GM23338 (cell line): ENCODE data around the gene MYLK2. TPM values are rescaled to one million over a fixed set of nuclear protein-coding genes. Genes with fewer than 3 reads are reported as not detected.
A peak's percentile ranks its signal among the peaks of the same experiment; 100 is the strongest.

Source experiments
- ATAC-seq: fragments of 200-7000 bp; cut with Tn5 transposase; 3 replicates; pipeline ENCODE4 v1.9.1; 2020
- DNase-seq: peaks from one replicate; pipeline ENCODE4 v3.0.0-alpha.2; 2015; ENCODE audit warnings: low spot score
- H2AFZ ChIP-seq: fragments of 200-600 bp; sonication (generic); 2 replicates; pipeline ENCODE4 v1.8.0; 2016; ENCODE audit warnings: antibody characterized with exemption, mild to moderate bottlenecking, moderate library complexity
- H3F3A ChIP-seq: fragments of 200-600 bp; sonication (generic); replicated peaks from 2 replicates; pipeline ENCODE4 v1.8.0; 2017; ENCODE audit warnings: antibody characterized with exemption, mixed run types, low read depth
- H3K27ac ChIP-seq: fragments of 200-600 bp; sonication (generic); 2 replicates; pipeline ENCODE4 v1.6.1; 2016; ENCODE audit warnings: low read depth
- H3K27me3 ChIP-seq: fragments of 200-600 bp; sonication (generic); 2 replicates; pipeline ENCODE4 v1.8.0; 2016; ENCODE audit warnings: mild to moderate bottlenecking, mixed run types, moderate library complexity; ENCODE audit not compliant: insufficient read depth
- H3K36me3 ChIP-seq: fragments of 200-600 bp; sonication (generic); 2 replicates; pipeline ENCODE4 v1.8.0; 2016; ENCODE audit warnings: mild to moderate bottlenecking; ENCODE audit not compliant: insufficient read depth
- H3K4me1 ChIP-seq: fragments of 200-600 bp; sonication (generic); 2 replicates; pipeline ENCODE4 v1.8.0; 2016; ENCODE audit warnings: mild to moderate bottlenecking, moderate library complexity; ENCODE audit not compliant: insufficient read depth
- H3K4me2 ChIP-seq: fragments of 200-600 bp; sonication (generic); 2 replicates; pipeline ENCODE4 v1.7.1; 2017; ENCODE audit warnings: mixed run types
- H3K4me3 ChIP-seq: fragments of 200-600 bp; sonication (generic); 2 replicates; pipeline ENCODE4 v1.6.1; 2016; ENCODE audit warnings: mixed run types
- H3K79me2 ChIP-seq: fragments of 200-600 bp; sonication (generic); replicated peaks from 2 replicates; pipeline ENCODE4 v1.8.0; 2017; ENCODE audit warnings: mild to moderate bottlenecking; ENCODE audit not compliant: insufficient read depth
- H3K9me2 ChIP-seq: fragments of 200-600 bp; sonication (generic); 2 replicates; pipeline ENCODE4 v1.8.0; 2017; ENCODE audit not compliant: insufficient read depth
- H4K20me1 ChIP-seq: fragments of 200-600 bp; sonication (generic); replicated peaks from 2 replicates; pipeline ENCODE4 v1.8.0; 2017; ENCODE audit warnings: mild to moderate bottlenecking; ENCODE audit not compliant: insufficient read depth
- H3K27ac Mint-ChIP-seq: 2 replicates; pipeline ENCODE4 v1.8.0; 2020; ENCODE audit warnings: inconsistent platforms, mild to moderate bottlenecking, moderate library complexity, mixed read lengths
- H3K27me3 Mint-ChIP-seq: 3 replicates; pipeline ENCODE4 v1.8.0; 2022; ENCODE audit warnings: low read depth, mild to moderate bottlenecking, moderate library complexity, mixed read lengths, inconsistent platforms; ENCODE audit not compliant: insufficient read depth, poor library complexity
- H3K36me3 Mint-ChIP-seq: 3 replicates; pipeline ENCODE4 v1.8.0; 2021; ENCODE audit warnings: low read depth, mild to moderate bottlenecking, inconsistent platforms, moderate library complexity, mixed read lengths
- H3K4me1 Mint-ChIP-seq: 3 replicates; pipeline ENCODE4 v1.8.0; 2020; ENCODE audit warnings: mild to moderate bottlenecking, inconsistent platforms, mixed read lengths
- H3K4me3 Mint-ChIP-seq: 3 replicates; pipeline ENCODE4 v1.8.0; 2021; ENCODE audit warnings: moderate library complexity, mild to moderate bottlenecking, inconsistent platforms, mixed read lengths
- H3K9me3 Mint-ChIP-seq: 3 replicates; pipeline ENCODE4 v1.8.0; 2020; ENCODE audit warnings: moderate library complexity, mild to moderate bottlenecking, inconsistent platforms, mixed read lengths
- CREB1 ChIP-seq: fragments of 250-450 bp; sonication (Bioruptor Pico); IDR thresholded peaks from 2 replicates; pipeline ENCODE4 v1.5.0; 2020; ENCODE audit warnings: low read depth, mild to moderate bottlenecking, moderate library complexity
- EZH2phosphoT487 ChIP-seq: fragments of 200-600 bp; sonication (generic); IDR thresholded peaks from one replicate; pipeline ENCODE4 v1.8.1; 2018; ENCODE audit warnings: antibody characterized with exemption; ENCODE audit not compliant: unreplicated experiment
- ZNF114 ChIP-seq: fragments of 250-450 bp; sonication (Bioruptor Pico); IDR thresholded peaks from 2 replicates; pipeline ENCODE4 v1.5.0; 2020; ENCODE audit warnings: mild to moderate bottlenecking, moderate library complexity
- ZNF331 ChIP-seq: fragments of 250-450 bp; sonication (Bioruptor Pico); IDR thresholded peaks from 2 replicates; pipeline ENCODE4 v1.5.0; 2020; ENCODE audit warnings: low read depth, mild to moderate bottlenecking, moderate library complexity
- polyA plus RNA-seq: library from polyadenylated mRNA; unstranded; fragments of >200 nt; fragmentation: Nextera tagmentation; extraction: Ambion mirVana; gene quantifications from 2 replicates; pipeline ENCODE4 v1.2.1, GENCODE V29; 2016
- total RNA-seq: library from RNA; depleted of rRNA; stranded (reverse); fragments of >200 nt; shearing (Covaris generic); gene quantifications from 2 replicates; pipeline ENCODE4 v1.2.3, GENCODE V29; 2014
- TF ChIP-seq, protein P1 (sequence below): IDR thresholded peaks from one replicate; pipeline ENCODE4 v1.6.1; 2018; ENCODE audit warnings: antibody characterized with exemption; ENCODE audit not compliant: unreplicated experiment
- TF ChIP-seq, protein P2 (sequence below): fragments of 250-450 bp; sonication (Bioruptor Pico); IDR thresholded peaks from 2 replicates; pipeline ENCODE4 v1.5.0; 2020; ENCODE audit warnings: mild to moderate bottlenecking, moderate library complexity
- TF ChIP-seq, protein P3 (sequence below): IDR thresholded peaks from 2 replicates; pipeline ENCODE4 v1.6.1; 2016; ENCODE audit warnings: antibody characterized with exemption

The MYLK2 gene
- total and polyA plus RNA-seq, 2 experiments from 2014 or later: 0.21 to 0.28 TPM

- H3K36me3 ChIP-seq: no peaks in the 10 kb centered on the region
- 0 out of 2 replicates have a peak, but pooled peaks cover 5% of the 10 kb centered on the region for H3K9me2 ChIP-seq
- no peaks in the 10 kb centered on the region for H4K20me1 ChIP-seq
- Mint-ChIP-seq H3K27me3 (peaks cover 13% of the 10 kb centered on the region), H3K36me3 (no peaks in the 10 kb centered on the region), H3K4me3 (no peak overlapping the region), H3K27ac (no peak overlapping the region), H3K4me1 (peaks cover 28% of the 10 kb centered on the region), H3K9me3 (peaks cover 16% of the 10 kb centered on the region; the same call in 2 of the 3 replicates)
- no peak overlapping the region for H3K4me2 ChIP-seq
- H3K27me3 ChIP-seq: no peaks in the 10 kb centered on the region
- ATAC-seq (no peak), DNase-seq (no peak)
- no peak overlapping the region for H3K27ac ChIP-seq
- 0 out of 2 replicates have a peak, but pooled peaks cover 4% of the 10 kb centered on the region for H3F3A ChIP-seq
- peaks cover 21% of the 10 kb centered on the region; the same call in 1 of the 2 replicates for H3K4me1 ChIP-seq
- no peaks in the 10 kb centered on the region for H3K79me2 ChIP-seq
- H2AFZ ChIP-seq: no peak overlapping the region
- no peak overlapping the region for H3K4me3 ChIP-seq
- TF ChIP-seq, protein P1, sequence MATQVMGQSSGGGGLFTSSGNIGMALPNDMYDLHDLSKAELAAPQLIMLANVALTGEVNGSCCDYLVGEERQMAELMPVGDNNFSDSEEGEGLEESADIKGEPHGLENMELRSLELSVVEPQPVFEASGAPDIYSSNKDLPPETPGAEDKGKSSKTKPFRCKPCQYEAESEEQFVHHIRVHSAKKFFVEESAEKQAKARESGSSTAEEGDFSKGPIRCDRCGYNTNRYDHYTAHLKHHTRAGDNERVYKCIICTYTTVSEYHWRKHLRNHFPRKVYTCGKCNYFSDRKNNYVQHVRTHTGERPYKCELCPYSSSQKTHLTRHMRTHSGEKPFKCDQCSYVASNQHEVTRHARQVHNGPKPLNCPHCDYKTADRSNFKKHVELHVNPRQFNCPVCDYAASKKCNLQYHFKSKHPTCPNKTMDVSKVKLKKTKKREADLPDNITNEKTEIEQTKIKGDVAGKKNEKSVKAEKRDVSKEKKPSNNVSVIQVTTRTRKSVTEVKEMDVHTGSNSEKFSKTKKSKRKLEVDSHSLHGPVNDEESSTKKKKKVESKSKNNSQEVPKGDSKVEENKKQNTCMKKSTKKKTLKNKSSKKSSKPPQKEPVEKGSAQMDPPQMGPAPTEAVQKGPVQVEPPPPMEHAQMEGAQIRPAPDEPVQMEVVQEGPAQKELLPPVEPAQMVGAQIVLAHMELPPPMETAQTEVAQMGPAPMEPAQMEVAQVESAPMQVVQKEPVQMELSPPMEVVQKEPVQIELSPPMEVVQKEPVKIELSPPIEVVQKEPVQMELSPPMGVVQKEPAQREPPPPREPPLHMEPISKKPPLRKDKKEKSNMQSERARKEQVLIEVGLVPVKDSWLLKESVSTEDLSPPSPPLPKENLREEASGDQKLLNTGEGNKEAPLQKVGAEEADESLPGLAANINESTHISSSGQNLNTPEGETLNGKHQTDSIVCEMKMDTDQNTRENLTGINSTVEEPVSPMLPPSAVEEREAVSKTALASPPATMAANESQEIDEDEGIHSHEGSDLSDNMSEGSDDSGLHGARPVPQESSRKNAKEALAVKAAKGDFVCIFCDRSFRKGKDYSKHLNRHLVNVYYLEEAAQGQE: no peak
- TF ChIP-seq ZNF114: no peak
- TF ChIP-seq ZNF331 (CRISPR knock-in tag): no peak
- no peak for TF ChIP-seq CREB1 (CRISPR knock-in tag)
Measured at GRCh38 chr20:31839782-31840487, 20.8 kb downstream of the MYLK2 start.

DNA sequence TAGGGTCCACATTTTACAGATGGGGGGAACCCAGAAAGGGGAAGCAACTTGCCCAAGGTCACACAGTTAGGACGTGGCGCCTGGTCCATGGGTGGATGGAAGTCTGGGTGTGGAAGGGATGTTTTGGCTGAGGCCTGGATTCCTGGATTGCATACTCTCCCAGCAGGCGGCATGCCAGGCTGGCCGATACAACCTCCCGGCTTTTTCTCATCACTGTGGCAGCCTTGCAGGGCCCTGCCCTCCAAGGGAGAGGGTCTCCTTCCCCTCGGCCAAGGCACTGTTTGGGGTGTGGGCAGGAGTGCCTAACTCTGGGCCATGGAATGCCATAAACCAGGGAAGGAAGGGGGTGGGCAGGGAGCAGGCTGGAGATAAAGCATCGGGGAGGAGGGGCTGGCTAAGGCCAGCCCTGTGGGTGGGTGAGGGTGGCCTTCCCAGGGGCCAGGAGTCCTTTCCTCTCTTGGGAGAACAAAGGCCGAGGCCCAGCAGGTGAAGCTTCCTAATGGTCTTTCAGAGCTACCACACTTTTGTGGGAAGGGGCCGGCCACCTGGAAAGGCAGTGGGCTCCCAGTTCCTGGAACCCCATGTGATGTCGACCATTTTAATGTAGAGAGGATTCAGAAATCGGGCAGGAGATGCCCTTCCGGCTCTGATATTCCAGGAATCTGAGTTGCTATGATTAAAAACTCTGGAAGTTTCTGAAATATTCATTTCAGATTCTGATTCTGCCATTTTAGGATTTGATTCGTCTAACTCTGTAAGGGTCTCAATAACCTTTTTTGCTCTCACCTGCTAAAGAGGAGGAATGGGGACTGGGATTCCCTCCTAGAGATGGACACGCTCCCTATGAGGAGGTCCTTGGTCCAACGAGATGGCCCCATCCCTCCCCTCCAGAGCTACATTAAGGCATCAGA is 22.0 kb downstream of the MYLK2 start:
- H3K27ac ChIP-seq: no peak overlapping the region
- DNase-seq: no peak
- H3K27ac Mint-ChIP-seq: no peak overlapping the region
- H3K4me2 ChIP-seq: 0 out of 2 replicates have a peak overlapping the region, but pooled peaks have one; percentile 20
- peak; percentile 7; the same call in 1 of the 3 replicates for ATAC-seq
- H3K4me1 Mint-ChIP-seq: peaks cover 27% of the 10 kb centered on the region
- H4K20me1 ChIP-seq: no peaks in the 10 kb centered on the region
- H3K9me2 ChIP-seq: 0 out of 2 replicates have a peak, but pooled peaks cover 5% of the 10 kb centered on the region
- no peaks in the 10 kb centered on the region for H3K36me3 ChIP-seq
- H3F3A ChIP-seq: 0 out of 2 replicates have a peak, but pooled peaks cover 2% of the 10 kb centered on the region
- peaks cover 4% of the 10 kb centered on the region for H3K27me3 Mint-ChIP-seq
- H3K36me3 Mint-ChIP-seq: no peaks in the 10 kb centered on the region
- H3K9me3 Mint-ChIP-seq: peaks cover 15% of the 10 kb centered on the region; the same call in 2 of the 3 replicates
- no peak overlapping the region; the same call in 2 of the 3 replicates for H3K4me3 Mint-ChIP-seq
- no peaks in the 10 kb centered on the region for H3K79me2 ChIP-seq
- no peaks in the 10 kb centered on the region for H3K27me3 ChIP-seq
- H3K4me3 ChIP-seq: no peak overlapping the region
- peak overlapping the region; percentile 80 for H2AFZ ChIP-seq
- peaks cover 21% of the 10 kb centered on the region; the same call in 1 of the 2 replicates for H3K4me1 ChIP-seq
- TF ChIP-seq CREB1 (CRISPR knock-in tag) (no peak), ZNF114 (no peak), EZH2phosphoT487 (no peak)
- TF ChIP-seq, protein P2, sequence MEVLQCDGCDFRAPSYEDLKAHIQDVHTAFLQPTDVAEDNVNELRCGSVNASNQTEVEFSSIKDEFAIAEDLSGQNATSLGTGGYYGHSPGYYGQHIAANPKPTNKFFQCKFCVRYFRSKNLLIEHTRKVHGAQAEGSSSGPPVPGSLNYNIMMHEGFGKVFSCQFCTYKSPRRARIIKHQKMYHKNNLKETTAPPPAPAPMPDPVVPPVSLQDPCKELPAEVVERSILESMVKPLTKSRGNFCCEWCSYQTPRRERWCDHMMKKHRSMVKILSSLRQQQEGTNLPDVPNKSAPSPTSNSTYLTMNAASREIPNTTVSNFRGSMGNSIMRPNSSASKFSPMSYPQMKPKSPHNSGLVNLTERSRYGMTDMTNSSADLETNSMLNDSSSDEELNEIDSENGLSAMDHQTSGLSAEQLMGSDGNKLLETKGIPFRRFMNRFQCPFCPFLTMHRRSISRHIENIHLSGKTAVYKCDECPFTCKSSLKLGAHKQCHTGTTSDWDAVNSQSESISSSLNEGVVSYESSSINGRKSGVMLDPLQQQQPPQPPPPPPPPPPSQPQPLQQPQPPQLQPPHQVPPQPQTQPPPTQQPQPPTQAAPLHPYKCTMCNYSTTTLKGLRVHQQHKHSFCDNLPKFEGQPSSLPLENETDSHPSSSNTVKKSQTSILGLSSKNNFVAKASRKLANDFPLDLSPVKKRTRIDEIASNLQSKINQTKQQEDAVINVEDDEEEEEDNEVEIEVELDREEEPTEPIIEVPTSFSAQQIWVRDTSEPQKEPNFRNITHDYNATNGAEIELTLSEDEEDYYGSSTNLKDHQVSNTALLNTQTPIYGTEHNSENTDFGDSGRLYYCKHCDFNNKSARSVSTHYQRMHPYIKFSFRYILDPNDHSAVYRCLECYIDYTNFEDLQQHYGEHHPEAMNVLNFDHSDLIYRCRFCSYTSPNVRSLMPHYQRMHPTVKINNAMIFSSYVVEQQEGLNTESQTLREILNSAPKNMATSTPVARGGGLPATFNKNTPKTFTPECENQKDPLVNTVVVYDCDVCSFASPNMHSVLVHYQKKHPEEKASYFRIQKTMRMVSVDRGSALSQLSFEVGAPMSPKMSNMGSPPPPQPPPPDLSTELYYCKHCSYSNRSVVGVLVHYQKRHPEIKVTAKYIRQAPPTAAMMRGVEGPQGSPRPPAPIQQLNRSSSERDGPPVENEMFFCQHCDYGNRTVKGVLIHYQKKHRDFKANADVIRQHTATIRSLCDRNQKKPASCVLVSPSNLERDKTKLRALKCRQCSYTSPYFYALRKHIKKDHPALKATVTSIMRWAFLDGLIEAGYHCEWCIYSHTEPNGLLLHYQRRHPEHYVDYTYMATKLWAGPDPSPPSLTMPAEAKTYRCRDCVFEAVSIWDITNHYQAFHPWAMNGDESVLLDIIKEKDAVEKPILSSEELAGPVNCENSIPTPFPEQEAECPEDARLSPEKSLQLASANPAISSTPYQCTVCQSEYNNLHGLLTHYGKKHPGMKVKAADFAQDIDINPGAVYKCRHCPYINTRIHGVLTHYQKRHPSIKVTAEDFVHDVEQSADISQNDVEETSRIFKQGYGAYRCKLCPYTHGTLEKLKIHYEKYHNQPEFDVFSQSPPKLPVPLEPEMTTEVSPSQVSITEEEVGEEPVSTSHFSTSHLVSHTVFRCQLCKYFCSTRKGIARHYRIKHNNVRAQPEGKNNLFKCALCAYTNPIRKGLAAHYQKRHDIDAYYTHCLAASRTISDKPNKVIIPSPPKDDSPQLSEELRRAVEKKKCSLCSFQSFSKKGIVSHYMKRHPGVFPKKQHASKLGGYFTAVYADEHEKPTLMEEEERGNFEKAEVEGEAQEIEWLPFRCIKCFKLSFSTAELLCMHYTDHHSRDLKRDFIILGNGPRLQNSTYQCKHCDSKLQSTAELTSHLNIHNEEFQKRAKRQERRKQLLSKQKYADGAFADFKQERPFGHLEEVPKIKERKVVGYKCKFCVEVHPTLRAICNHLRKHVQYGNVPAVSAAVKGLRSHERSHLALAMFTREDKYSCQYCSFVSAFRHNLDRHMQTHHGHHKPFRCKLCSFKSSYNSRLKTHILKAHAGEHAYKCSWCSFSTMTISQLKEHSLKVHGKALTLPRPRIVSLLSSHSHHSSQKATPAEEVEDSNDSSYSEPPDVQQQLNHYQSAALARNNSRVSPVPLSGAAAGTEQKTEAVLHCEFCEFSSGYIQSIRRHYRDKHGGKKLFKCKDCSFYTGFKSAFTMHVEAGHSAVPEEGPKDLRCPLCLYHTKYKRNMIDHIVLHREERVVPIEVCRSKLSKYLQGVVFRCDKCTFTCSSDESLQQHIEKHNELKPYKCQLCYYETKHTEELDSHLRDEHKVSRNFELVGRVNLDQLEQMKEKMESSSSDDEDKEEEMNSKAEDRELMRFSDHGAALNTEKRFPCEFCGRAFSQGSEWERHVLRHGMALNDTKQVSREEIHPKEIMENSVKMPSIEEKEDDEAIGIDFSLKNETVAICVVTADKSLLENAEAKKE (CRISPR knock-in tag): no peak
- TF ChIP-seq, protein P3, sequence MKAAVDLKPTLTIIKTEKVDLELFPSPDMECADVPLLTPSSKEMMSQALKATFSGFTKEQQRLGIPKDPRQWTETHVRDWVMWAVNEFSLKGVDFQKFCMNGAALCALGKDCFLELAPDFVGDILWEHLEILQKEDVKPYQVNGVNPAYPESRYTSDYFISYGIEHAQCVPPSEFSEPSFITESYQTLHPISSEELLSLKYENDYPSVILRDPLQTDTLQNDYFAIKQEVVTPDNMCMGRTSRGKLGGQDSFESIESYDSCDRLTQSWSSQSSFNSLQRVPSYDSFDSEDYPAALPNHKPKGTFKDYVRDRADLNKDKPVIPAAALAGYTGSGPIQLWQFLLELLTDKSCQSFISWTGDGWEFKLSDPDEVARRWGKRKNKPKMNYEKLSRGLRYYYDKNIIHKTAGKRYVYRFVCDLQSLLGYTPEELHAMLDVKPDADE: no peak
